HG03196 (cell line): ENCODE results near the gene CARMIL1.

Experiments
- ATAC-seq: cut with Tn5 transposase; IDR thresholded peaks from one replicate; pipeline ENCODE4 v1.9.1; 2021; ENCODE audit not compliant: unreplicated experiment

Gene CARMIL1

GRCh38 chr6:25332655-25333071 is 53.5 kb downstream of the CARMIL1 start:
- ATAC-seq, result no peak

GRCh38 chr6:25333471-25333870 is 54.3 kb downstream of the CARMIL1 start:
- no peak for ATAC-seq

- ATAC-seq, result no peak
Measured at GRCh38 chr6:25334793-25335192, 55.6 kb downstream of the CARMIL1 start.

GRCh38 chr6:25336996-25337395 is 57.8 kb downstream of the CARMIL1 start:
- ATAC-seq, result no peak

GRCh38 chr6:25337431-25337830 is 58.3 kb downstream of the CARMIL1 start:
- no peak for ATAC-seq

- no peak for ATAC-seq
Measured at GRCh38 chr6:25340431-25341202, 61.4 kb downstream of the CARMIL1 start.

GRCh38 chr6:25341203-25341552 is 62.0 kb downstream of the CARMIL1 start:
- no peak for ATAC-seq

GRCh38 chr6:25341923-25342619 is 62.9 kb downstream of the CARMIL1 start:
- no peak for ATAC-seq

- no peak for ATAC-seq
Measured at GRCh38 chr6:25342802-25343201, 63.6 kb downstream of the CARMIL1 start.

- no peak for ATAC-seq
Measured at GRCh38 chr6:25343984-25344383, 64.8 kb downstream of the CARMIL1 start.

GRCh38 chr6:25344827-25345226 is 65.7 kb downstream of the CARMIL1 start:
- ATAC-seq, result no peak

GRCh38 chr6:25346064-25346463 is 66.9 kb downstream of the CARMIL1 start:
- no peak for ATAC-seq

- ATAC-seq, result no peak
Measured at GRCh38 chr6:25350573-25350972, 71.4 kb downstream of the CARMIL1 start.

GRCh38 chr6:25351485-25351884 is 72.3 kb downstream of the CARMIL1 start:
- ATAC-seq, result no peak

GRCh38 chr6:25352285-25352684 is 73.1 kb downstream of the CARMIL1 start:
- ATAC-seq, result no peak

- no peak for ATAC-seq
Measured at GRCh38 chr6:25354078-25354932, 75.1 kb downstream of the CARMIL1 start.

GRCh38 chr6:25359191-25359861 is 80.2 kb downstream of the CARMIL1 start:
- ATAC-seq, result no peak

GRCh38 chr6:25359891-25360290 is 80.7 kb downstream of the CARMIL1 start:
- ATAC-seq, result no peak

GRCh38 chr6:25360621-25361020 is 81.4 kb downstream of the CARMIL1 start:
- no peak for ATAC-seq

- no peak for ATAC-seq
Measured at GRCh38 chr6:25363427-25363826, 84.3 kb downstream of the CARMIL1 start.

- no peak for ATAC-seq
Measured at GRCh38 chr6:25365154-25365553, 86.0 kb downstream of the CARMIL1 start.
